Fibroblast of the aortic adventitia (primary cell): ENCODE data around the gene ATXN1. TPM values are rescaled to one million over a fixed set of nuclear protein-coding genes. Genes with fewer than 3 reads are reported as not detected.

Experiments used
- DNase-seq: peaks from one replicate; pipeline ENCODE4 v3.0.0-alpha.2; 2010; ENCODE audit warnings: low read depth
- H3K4me3 ChIP-seq: 2 replicates; pipeline ENCODE4 v1.5.1; 2011; ENCODE audit warnings: low read depth, mild to moderate bottlenecking, control low read depth, low read length, moderate library complexity
- total RNA-seq: library from RNA; depleted of rRNA; stranded (reverse); fragments of >200 nt; gene quantifications from 2 replicates; pipeline ENCODE4 v1.2.3, GENCODE V29; 2012; ENCODE audit warnings: low replicate concordance
- TF ChIP-seq, protein P1 (sequence below): IDR thresholded peaks from 2 replicates; pipeline ENCODE4 v1.5.1; 2011; ENCODE audit warnings: mild to moderate bottlenecking, low read length, control low read depth, inconsistent platforms; ENCODE audit not compliant: insufficient read depth

Gene ATXN1
- total RNA-seq, 1 donor = 39.3 TPM

GRCh38 chr6:16481697-16482399 lies 279.4 kb downstream of the ATXN1 start:
- TF ChIP-seq, protein P1, sequence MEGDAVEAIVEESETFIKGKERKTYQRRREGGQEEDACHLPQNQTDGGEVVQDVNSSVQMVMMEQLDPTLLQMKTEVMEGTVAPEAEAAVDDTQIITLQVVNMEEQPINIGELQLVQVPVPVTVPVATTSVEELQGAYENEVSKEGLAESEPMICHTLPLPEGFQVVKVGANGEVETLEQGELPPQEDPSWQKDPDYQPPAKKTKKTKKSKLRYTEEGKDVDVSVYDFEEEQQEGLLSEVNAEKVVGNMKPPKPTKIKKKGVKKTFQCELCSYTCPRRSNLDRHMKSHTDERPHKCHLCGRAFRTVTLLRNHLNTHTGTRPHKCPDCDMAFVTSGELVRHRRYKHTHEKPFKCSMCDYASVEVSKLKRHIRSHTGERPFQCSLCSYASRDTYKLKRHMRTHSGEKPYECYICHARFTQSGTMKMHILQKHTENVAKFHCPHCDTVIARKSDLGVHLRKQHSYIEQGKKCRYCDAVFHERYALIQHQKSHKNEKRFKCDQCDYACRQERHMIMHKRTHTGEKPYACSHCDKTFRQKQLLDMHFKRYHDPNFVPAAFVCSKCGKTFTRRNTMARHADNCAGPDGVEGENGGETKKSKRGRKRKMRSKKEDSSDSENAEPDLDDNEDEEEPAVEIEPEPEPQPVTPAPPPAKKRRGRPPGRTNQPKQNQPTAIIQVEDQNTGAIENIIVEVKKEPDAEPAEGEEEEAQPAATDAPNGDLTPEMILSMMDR = no peak
- H3K4me3 ChIP-seq = no peak overlapping the region
- DNase-seq = no peak

DNA sequence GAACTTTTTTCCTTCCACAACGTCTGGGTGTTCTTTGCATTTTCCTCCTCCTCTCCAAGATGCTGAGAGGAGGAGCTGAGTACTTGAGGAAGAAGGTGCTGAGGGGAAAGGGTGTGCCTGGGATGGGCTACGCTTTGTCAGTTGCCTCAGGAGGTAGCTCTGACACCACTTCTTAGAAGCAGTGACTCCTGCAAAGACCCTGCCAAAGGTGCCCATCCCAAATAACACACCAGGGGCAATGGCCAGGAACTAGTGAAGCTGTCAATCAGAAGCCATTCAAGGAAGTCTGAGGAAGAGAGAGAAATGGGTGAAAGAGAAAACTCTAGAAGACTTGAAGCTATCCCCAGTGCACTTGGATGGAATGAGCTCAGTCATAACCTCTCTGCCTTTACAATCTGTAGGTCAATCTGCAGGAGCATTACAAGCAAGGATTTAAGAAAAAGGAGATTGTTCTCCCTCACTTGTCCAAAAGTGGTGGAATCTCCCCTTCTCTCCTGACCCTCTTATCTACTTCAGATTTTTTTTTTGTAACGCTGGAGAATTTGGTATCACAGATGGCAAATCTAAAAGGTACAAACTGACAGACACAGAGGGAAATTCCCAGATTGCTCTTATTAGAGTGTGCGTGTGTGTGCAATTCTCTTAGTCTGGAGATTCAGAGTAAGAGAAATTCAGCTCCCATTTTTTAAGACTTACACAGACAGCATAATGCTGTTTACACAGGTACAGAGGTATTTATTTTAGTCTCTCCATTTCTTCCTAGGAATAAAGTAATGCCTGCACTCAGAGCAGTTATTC lies 280.3 kb downstream of the ATXN1 start:
- no peak for DNase-seq
- TF ChIP-seq, protein P1 = no peak
- no peak overlapping the region for H3K4me3 ChIP-seq

DNA sequence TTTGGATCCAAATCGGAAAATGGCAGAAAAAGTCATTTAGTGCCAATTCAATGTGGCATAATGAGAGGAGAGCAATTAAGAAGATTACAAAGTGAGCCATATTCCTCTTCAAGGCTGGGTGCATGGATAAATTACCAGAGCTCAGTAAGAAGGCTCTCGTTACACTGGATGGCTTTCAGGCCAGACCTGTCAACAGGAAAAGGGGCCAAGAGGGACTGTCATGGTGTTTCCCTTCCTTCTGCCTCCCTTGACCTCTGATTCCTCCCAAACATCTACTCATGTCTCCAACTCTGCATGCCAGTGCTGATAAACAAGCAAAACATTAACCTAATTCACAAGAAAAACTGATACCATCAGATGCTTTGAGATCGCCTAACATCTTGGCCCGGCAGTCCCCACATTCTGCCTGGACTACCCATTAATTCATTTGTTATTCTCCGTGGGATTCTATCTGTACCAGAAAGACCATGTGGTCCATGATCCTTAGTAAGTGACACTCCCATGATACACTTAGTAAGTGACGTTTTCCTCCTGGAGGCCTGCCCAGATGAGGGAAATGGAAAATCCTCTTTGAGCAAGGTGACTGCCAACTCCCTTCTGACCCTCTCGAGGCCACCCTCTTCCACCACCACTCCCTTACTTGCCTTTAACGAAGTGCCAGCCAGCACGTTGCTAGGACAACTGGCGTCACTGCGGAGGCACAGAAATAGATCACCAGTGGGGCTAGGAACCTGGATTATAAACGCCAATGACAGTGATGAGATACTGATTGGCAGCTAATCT lies 283.7 kb downstream of the ATXN1 start:
- TF ChIP-seq, protein P1 = no peak
- H3K4me3 ChIP-seq = no peak overlapping the region
- DNase-seq = no peak

DNA sequence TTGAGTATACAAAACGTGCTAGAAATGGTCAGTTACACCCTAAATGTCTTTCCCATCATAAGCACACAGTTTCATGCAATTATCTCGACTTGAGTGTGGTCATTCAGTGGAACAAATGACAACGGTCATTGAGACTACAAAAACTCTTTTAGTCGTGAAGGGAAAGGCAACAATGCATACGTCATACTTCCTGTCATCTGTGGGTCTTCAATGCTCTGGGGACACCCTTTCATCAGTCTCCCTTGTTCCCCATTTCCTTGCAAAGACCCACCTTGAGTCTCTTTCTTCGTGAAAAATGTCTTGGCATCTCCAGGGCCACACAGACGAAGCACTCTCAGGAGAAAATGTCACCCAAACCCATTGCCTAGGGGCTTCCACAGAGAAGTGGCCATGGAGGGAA lies 284.4 kb downstream of the ATXN1 start:
- TF ChIP-seq, protein P1 = no peak
- no peak overlapping the region for H3K4me3 ChIP-seq
- DNase-seq = no peak

- DNase-seq = no peak
- TF ChIP-seq, protein P1 = no peak
- no peak overlapping the region for H3K4me3 ChIP-seq
Measured at GRCh38 chr6:16475494-16475781, 285.8 kb downstream of the ATXN1 start.

- no peak overlapping the region for H3K4me3 ChIP-seq
- TF ChIP-seq, protein P1 = no peak
- DNase-seq = no peak
Measured at GRCh38 chr6:16474772-16475493, 286.3 kb downstream of the ATXN1 start.
